GM18507 (cell line): ENCODE data around the gene AFMID.
"Not testable (repeated sequence)": the region's sequence is repeated elsewhere in the genome, so short reads cannot be mapped to it uniquely, and the experiment has no call there.

Source experiments
- DNase-seq: peaks from one replicate; pipeline ENCODE4 v3.0.0; 2011; ENCODE audit warnings: low read depth; ENCODE audit not compliant: insufficient read length; ENCODE audit errors: extremely low spot score
- FAIRE-seq: peaks from 2 replicates; lab custom pipeline; 2011; peaks lifted over from hg19 to GRCh38; lab: Jason Lieb, UNC

The AFMID gene, protein sequence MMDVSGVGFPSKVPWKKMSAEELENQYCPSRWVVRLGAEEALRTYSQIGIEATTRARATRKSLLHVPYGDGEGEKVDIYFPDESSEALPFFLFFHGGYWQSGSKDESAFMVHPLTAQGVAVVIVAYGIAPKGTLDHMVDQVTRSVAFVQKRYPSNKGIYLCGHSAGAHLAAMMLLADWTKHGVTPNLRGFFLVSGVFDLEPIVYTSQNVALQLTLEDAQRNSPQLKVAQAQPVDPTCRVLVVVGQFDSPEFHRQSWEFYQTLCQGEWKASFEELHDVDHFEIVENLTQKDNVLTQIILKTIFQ

DNA sequence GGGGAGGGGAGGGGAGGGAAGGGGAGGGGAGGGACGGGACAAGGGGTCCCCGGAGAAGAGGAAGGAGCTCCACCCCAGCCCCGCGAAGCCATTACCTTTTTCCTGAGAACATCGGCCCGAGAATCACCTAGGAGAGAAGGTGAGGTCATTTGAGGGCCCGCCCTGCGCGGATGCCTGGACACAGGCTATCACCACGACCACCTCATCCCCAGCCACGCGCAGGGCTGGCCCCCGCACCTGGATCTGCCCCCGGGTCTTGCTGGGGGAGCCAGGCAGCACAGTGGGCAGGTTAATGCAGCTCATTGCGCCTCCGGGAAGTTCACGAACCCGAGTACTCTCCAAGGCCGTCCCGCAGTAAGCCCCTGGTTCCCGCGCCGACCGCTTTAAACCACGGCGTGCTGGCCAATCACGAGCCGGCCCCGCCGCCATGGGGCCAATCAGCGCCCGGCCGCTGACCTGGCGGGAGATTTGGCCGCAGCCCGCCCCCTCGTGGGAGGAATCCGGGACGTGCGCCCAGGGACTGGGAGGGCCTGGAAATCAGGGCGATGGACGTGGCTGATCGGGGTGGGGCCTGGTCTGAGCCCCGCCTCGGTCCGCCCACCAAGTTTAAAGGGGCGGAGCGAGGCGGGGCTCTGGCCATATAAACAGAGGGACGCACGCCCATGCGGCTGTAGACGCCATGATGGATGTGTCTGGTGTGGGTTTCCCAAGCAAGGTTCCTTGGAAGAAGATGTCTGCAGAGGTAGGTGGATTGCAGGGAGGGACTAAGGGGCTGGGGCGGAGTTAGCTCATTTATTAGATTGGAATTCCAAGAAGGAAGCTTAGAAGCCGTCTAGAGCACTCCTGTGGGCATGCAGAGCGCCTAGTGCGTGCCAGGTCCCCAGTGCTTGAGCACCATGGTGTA is at the start of gene AFMID, which contains the start of gene TK1:
AFMID (plus strand) TSS at position 671 of the 904 bp plus-strand sequence; CDS start at position 680, 9 bp downstream.
TK1 (minus strand) TSS at position 361 of the 904 bp plus-strand sequence; CDS start at position 303, 58 bp downstream.
- FAIRE-seq, result peak; percentile 94
- peak; percentile 97 for DNase-seq

GRCh38 chr17:78137392-78138203 is 49.6 kb upstream of the AFMID start:
- FAIRE-seq (peak; percentile 67), DNase-seq (no peak)

GRCh38 chr17:78138204-78139060 is 48.7 kb upstream of the AFMID start:
- DNase-seq (no peak), FAIRE-seq (no peak)

GRCh38 chr17:78139861-78140168 is 47.3 kb upstream of the AFMID start:
- not testable (repeated sequence) for FAIRE-seq, DNase-seq

DNA sequence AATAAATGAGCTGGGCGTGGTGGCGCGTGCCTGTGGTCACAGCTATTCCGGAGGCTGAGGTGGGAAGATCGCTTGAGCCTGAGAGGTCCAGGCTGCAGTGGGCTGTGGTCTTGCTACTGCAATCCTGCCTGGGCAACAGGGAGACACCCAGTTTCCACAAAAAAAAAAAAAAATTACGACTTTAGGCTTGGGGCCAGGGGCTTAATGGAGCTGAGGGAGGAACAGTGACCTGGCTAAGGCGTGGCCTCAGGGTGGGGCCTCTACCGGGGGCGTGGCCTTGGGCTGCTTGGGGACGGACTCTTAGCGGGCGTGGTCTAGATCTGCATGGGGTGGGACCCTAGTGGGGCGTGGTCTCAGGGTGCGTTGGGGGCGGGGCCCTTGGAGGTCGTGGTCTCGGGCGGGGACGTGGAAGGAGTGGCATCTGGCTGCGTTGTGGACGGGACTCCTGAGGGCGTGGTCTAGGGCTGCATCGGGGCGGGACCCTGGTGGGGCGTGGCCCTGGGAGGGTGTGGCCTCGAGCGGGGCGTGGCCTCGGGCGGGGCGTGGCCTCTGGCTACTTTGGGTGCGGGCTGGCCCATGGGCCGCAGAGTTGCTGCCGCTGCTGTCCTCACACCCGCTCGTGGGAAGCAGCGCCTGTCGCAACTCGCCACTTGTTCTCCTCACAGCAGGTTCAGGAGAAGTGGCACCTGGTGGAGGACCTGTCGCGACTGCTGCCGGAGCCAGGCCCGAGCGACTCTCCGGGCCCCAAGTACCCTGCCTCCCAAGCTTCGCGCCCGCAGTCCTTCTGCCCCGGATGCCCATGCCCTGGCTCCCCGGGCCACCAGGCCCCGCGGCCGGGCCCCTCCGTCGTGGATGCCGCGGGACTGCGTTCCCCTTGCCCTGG is 46.8 kb upstream of the AFMID start:
- DNase-seq (peak; percentile 81), FAIRE-seq (peak; percentile 98)

GRCh38 chr17:78141437-78142118 is 45.6 kb upstream of the AFMID start:
- DNase-seq (no peak), FAIRE-seq (no peak)

DNA sequence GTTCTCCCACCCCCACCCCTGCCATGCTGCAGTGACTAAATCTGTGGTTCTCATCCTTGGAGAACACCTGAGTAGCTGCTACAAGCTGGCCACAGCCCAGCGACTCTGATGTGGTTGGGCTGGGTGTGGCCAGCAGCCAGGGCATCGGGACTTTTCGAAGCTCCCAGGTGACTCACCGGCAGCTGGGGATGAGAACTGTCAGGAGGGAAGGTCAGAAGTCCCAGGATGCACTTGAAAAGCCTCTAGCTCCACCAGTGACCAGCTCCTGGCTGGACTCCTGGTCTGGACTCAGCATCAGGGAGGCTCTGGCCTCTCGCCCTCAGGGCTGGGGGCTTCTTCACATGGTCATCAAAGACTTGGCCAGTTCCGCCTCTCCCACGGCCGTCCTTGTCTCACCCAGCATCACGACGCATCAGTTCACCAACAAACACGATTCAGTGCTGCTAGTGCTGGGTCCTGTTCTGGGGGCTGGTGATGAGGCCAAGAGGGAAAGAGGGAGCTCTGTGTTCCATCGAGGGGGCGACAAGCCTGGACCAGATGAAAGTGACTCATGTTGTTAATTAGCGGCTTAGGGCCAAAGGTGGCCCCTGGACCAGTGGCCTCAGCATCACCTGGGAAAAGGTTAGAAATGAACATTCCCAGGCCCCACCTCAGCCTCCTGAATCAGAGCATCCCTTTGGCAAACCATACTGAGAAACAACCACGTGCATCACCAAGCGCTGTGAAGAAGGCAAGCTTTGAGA is 44.9 kb upstream of the AFMID start:
- DNase-seq, result no peak
- FAIRE-seq, result no peak

- DNase-seq, result no peak
- no peak for FAIRE-seq
These were observed 43.7 kb upstream of the AFMID start for GRCh38 chr17:78143214-78144146.

DNA sequence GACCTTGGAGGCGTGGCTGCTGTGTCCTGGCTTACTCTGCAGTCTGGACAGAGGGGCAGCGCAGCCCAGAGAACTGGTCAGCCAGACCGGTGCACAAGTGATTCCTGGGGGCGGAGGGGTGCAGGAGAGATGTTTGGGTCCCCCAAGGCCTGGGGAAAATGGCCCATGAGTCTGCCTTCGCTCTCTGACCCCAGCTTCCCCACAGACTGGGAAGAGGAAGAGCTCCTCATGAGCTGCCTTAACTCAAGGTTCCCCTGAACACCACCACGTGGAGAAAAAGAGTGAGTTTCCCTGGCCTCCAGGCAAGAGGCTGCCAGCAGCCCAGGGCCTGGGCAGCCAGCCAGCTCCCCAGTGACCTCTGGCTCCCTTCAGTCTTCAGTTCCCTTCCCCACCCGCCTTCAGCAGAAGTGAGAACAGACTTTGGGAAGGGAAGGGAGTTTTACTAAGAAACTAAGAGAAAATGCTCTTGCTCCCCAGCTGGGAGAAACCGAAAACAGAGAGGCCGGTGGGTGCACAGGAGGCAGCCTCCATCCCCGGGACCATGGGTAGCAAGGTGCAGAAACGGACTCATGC is 42.9 kb upstream of the AFMID start:
- peak; percentile 65 for FAIRE-seq
- no peak for DNase-seq

GRCh38 chr17:78144736-78145641 is 42.2 kb upstream of the AFMID start:
- FAIRE-seq (no peak), DNase-seq (no peak)

DNA sequence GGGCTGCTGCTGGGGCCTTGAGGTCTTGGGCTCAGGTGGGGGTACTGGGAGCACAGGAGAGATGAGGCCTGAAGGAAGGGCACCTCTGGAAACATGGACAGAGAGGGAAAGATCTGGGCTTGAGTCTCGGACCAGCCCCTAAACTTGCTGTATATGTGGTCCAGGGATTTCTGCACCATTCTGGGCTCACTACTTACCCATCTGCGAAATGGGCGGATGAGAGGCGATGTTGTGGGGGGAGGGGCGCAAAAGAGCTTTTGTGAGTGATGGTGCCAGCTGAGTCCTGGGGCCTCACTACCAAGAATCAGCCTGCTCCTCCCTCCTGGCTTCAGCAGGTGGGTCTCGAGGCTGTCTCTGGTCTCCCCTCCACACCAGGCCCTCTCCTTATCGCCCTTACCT is 40.7 kb upstream of the AFMID start:
- FAIRE-seq, result no peak
- DNase-seq, result no peak

- no peak for FAIRE-seq
These were observed 40.3 kb upstream of the AFMID start for GRCh38 chr17:78146881-78147280.

GRCh38 chr17:78147315-78147998 is 39.7 kb upstream of the AFMID start:
- FAIRE-seq (peak; percentile 92), DNase-seq (no peak)

More at GRCh38 chr17:78146881-78147280, 40.3 kb upstream of the AFMID start:
- no peak for DNase-seq
